Hepatocyte (in vitro differentiated cells): ENCODE measurements around the gene GPC3.

Experiments
- CTCF ChIP-seq: fragments of 200-600 bp; sonication (generic); IDR thresholded peaks from 2 replicates; pipeline ENCODE4 v1.5.1; 2016; ENCODE audit warnings: antibody characterized with exemption, mild to moderate bottlenecking; ENCODE audit not compliant: poor library complexity
- EZH2 ChIP-seq: fragments of 200-600 bp; sonication (generic); IDR thresholded peaks from 2 replicates; pipeline ENCODE4 v1.6.1; 2016; ENCODE audit warnings: antibody characterized with exemption, mild to moderate bottlenecking, borderline replicate concordance
- EZH2phosphoT487 ChIP-seq: fragments of 200-600 bp; sonication (generic); IDR thresholded peaks from one replicate; pipeline ENCODE4 v1.6.1; 2018; ENCODE audit warnings: antibody characterized with exemption, mild to moderate bottlenecking, low read depth, moderate library complexity; ENCODE audit not compliant: unreplicated experiment, severe bottlenecking

- TF ChIP-seq CTCF (no peak), EZH2 (no peak), EZH2phosphoT487 (no peak)
Observed at GRCh38 chrX:133981924-133982323, 3.5 kb downstream of the GPC3 start.
